Ammon's horn (tissue), 1 donor: ENCODE measurements around the gene NLRP6.
"Not testable (repeated sequence)": the region's sequence is repeated elsewhere in the genome, so short reads cannot be mapped to it uniquely, and the experiment has no call there.

Experiments
- DNase-seq: peaks from one replicate; pipeline ENCODE4 v3.0.0-alpha.2; 2016; ENCODE audit warnings: low spot score

The NLRP6 gene

DNA sequence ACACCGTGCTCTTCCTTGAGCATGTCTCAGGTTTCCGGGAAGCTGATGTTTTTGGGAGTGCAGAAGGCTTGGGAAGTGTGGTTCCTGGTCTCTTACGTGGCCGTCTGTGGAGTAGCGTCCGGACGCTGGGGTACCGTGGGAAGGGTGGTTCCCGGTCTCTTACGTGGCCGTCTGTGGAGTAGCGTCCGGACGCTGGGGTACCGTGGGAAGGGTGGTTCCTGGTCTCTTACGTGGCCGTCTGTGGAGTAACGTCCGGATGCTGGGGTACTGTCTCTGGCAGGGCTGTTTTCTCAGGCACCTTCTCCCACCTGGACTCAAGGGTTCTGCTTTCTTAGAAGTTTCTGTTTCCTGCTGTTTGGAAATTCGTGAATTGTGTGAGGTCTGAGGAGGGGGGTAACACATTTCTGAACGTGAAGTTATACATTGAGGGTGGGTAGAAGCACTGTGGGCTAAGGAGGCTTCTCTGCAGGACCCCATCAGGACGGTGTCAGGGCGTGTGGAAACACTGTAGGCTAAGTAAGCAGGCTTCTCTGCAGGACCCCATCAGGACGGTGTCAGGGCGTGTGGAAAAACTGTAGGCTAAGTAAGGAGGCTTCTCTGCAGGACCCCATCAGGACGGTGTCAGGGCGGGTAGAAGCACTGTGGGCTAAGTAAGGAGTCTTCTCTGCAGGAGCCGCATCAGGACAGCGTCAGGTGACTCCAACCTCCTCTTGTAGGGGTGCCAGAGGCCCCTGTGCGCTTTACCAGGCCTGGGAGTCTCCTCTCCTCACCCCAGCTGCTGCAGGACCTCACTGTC is 47.8 kb downstream of the NLRP6 start:
- no peak for DNase-seq

GRCh38 chr11:326592-326841 is 48.3 kb downstream of the NLRP6 start:
- no peak for DNase-seq

DNA sequence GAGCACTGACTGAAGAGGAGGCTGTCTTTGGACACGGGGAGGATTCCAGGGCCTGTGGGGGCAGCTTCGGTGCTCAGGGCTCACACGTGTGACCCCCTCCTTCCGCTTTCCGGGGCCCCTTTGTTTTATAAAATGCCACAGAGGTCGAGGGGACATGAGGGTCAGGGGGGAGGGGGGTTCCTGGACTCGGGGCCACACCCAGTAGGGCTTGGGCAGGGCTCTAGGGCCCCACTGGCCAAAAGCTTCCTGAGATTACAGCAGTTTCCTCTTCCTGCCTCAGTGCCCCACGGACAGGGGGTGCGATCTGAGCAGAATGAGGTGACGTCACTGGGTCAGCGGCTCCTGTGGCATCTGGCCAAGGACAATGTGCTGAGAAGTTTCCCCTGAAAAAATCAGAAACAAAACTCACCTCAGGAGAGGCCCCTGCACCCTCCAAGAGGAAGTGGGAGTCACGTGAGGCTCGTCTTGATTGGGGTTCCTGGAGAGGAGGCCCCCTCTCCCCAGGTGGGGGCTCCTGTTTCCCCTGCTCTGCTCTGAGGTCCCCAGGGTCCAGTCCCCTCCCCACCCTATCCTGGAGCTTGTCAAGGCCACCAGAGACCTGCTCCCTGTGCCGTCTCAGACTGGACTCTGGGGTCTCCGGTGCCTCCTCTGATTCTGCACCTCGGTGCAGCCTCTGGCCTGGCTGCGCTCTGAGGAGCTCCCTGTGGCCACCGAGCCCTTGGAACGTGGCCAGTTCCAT is 48.8 kb downstream of the NLRP6 start:
- peak; percentile 73 for DNase-seq

- no peak for DNase-seq
Observed at GRCh38 chr11:327581-327923, 49.3 kb downstream of the NLRP6 start.

DNA sequence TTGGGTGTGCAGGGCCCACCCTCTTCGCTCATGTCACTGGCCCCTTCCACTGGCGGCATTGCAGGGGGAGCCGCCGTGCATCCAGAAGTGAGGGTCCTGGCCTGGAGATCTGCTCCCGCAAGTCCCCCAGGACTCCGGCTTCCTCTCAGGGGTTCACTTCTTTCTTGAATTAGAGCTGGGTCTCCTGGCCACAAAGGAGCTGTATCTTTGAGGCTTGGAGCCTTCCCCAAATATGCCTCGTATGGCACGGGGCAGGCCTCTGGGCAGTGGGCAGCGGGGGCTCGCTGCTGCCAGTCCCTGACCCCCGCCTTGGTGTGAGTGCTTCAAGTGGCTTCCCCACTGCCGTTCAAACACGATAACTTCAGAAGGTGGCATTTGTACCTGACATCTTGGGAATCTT is 49.8 kb downstream of the NLRP6 start:
- DNase-seq, result no peak

GRCh38 chr11:328516-329100 is 50.4 kb downstream of the NLRP6 start:
- not testable (repeated sequence) for DNase-seq

DNA sequence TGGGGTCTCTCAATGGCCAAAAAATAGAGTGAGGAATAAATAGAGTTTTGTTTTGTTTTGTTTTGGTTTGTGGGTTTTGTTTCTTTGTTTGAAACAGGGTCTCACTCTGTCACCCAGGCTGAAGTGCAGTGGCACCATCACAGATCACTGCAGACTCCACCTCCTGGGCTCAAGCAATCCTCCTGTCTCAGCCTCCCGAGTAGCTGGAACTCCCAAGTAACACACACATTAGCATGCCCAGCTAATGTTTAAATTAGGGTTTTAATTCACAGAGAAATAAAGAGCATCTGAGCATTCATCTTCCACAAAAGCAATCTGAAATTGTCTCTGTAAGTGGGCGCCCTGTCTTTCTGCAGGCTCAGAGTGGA is 51.7 kb downstream of the NLRP6 start:
- DNase-seq, result no peak

GRCh38 chr11:330307-330693 is 52.1 kb downstream of the NLRP6 start:
- no peak for DNase-seq

DNA sequence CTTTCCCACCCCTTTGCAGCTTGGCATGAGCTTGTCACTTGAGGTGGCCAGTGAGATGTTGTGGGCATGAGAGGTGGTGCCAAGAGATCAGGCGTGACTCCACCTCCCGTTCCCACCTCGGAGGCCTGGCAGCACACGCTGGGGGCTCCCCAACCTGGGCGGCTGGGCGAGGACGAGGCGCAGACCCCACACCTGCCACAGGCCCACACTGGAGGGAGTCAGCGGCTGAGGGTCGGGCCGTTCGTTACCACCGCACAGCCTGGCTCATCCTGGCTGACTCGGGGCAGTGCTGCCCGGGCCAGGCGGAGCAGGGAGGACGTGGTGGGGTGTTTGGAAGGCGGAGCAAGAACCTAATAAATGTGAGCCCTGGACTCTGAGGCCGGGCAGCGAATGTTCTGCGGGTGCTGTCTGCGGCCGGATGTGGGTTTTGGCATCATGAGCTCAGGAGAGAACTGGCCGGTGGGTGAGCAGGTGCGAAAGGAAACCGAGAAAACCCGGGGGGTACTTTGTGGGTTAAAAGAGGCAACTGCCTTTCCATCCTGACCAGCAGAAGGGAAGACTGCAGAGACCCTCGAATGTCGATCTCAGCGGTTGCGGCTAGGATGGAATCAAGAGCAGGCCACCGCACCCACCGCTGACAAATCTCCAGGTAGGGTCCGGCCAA is 52.6 kb downstream of the NLRP6 start:
- DNase-seq, result no peak

GRCh38 chr11:331358-332060 is 53.3 kb downstream of the NLRP6 start:
- no peak for DNase-seq

DNA sequence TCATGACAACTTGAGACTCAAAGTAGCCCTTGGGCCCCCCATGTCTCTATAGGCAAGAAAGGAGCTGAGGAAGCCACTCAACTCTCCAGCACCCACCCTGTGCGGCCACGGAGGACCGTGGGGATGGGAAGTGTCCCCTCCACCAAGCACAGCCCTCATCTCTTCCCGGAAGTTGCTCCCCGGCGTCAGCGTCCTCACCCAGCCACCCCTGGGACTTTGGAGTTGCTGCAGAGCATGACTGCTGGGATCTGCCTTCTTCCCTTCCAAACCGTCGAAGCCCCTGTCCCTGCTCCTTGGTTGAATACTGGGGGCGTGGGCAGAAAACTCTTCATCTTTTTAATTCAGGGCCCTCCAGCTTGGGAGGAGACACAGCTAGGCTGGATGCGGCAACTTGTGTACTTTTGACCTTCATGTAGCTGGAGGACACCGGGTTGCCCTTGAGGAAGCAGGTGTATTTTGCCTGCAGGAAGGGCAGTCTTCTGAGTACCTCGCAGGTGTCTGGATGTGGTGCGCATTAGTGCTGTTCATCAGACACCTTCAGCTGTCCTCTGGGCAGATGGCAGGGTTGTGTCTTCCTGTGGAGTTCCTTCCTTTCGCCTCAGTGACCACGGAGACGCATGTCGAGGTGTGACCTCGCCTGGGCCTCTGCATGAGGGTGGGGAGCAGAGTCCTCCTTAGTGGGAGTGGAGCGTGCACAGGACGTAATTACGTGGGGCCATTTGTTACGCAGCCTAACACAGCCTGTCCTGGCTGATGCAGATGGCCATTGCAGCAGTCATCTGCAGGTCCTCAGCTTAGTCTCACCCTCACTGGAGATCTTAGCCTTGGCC is 54.7 kb downstream of the NLRP6 start:
- no peak for DNase-seq

DNA sequence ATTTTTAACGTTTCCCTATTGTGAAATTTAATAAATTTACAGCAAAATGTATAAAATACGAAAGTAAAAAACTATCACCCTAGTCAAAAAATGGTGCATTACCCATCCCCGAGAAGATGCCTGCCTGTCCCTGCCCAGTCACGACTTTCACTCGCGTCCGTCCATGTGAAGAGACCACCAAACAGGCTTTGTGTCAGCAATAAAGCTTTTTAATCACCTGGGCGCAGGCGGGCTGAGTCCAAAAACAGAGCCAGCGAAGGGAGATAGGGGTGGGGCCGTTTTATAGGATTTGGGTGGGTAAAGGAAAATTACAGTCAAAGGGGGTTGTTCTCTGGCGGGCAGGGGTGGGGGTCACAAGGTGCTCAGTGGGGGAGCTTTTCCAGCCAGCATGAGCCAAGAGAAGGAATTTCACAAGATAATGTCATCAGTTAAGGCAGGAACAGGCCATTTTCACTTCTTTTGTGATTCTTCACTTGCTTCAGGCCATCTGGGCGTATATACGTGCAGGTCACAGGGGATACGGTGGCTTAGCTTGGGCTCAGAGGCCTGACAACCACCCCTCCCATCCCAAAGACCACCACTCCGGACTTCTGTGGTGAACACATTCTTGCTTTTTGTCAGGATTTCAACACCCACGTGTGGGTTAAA is 55.5 kb downstream of the NLRP6 start:
- DNase-seq, result not testable (repeated sequence)

DNA sequence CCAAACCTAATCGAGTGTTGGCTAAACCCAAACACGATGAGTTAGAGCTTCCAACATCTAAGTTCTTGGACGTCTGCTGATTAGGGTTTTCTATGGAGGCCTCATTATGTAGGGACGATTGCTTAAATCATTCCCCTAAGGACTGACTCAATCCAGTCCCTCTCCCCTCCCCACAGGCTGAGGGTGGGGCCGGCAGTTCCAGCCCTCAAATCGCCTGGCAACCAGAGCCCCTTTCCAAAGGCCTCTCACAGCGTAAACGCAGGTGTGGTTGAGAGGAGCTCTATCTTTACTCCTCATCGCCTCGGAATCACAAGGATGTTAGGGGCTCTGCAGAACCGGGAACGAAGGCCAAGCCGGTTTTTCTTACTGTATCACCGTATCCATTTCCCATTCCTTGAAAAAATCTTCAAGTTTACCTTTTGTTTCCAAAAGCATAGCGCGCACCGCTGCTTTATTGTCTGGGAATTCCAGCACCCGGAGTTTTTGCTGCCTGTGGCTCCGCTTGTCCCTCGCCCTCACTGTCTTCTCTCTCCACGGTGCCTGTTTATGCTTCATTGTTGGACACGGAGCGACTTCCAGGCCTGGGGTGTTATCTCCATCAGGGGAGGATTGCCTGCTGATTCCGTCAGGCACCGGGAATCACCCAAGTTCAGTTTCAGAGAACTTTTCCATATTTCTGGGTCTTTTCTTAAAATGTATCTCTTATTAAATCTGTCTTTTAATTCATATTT is 56.2 kb downstream of the NLRP6 start:
- no peak for DNase-seq
